DMS53 (cell line): ENCODE results near the gene GAREM1.
A peak's percentile ranks its signal among the peaks of the same experiment; 100 is the strongest.
"Not testable (repeated sequence)": the region's sequence is repeated elsewhere in the genome, so short reads cannot be mapped to it uniquely, and the experiment has no call there.

ENCODE experiments used
- DNase-seq: peaks from one replicate; lab custom pipeline; 2025; lab: John Stamatoyannopoulos, UW

The GAREM1 gene

GRCh38 chr18:32470714-32471633 is at the start of gene GAREM1:
Gene GAREM1, minus strand, starts transcription at chr18:32470882. Its CDS starts 454 bp downstream, at chr18:32470428.
- DNase-seq, result peak; percentile 99

GRCh38 chr18:32511147-32511546 is 40.5 kb upstream of the GAREM1 start:
- DNase-seq, result no peak

GRCh38 chr18:32509111-32509510 is 38.4 kb upstream of the GAREM1 start:
- no peak for DNase-seq

- DNase-seq, result no peak
Observed at GRCh38 chr18:32507093-32507492, 36.4 kb upstream of the GAREM1 start.

GRCh38 chr18:32502014-32502413 is 31.3 kb upstream of the GAREM1 start:
- no peak for DNase-seq

- peak; percentile 43 for DNase-seq
Observed at GRCh38 chr18:32501242-32501641, 30.6 kb upstream of the GAREM1 start.

GRCh38 chr18:32483002-32483401 is 12.3 kb upstream of the GAREM1 start:
- DNase-seq, result no peak

- no peak for DNase-seq
Observed at GRCh38 chr18:32482117-32482516, 11.4 kb upstream of the GAREM1 start.

GRCh38 chr18:32480581-32480980 is 9.9 kb upstream of the GAREM1 start:
- no peak for DNase-seq

- no peak for DNase-seq
Observed at GRCh38 chr18:32478807-32479206, 8.1 kb upstream of the GAREM1 start.

- no peak for DNase-seq
Observed at GRCh38 chr18:32478317-32478716, 7.6 kb upstream of the GAREM1 start.

GRCh38 chr18:32476106-32476505 is 5.4 kb upstream of the GAREM1 start:
- no peak for DNase-seq

- DNase-seq, result not testable (repeated sequence)
Observed at GRCh38 chr18:32475069-32475468, 4.4 kb upstream of the GAREM1 start.

- DNase-seq, result no peak
Observed at GRCh38 chr18:32473325-32473724, 2.6 kb upstream of the GAREM1 start.

- DNase-seq, result no peak
Observed at GRCh38 chr18:32472841-32473240, 2.2 kb upstream of the GAREM1 start.

GRCh38 chr18:32470460-32470713 is 295 bp downstream of the GAREM1 start:
- DNase-seq, result no peak

- DNase-seq, result peak; percentile 79
Observed at GRCh38 chr18:32469691-32470459, 807 bp downstream of the GAREM1 start.

- peak; percentile 76 for DNase-seq
Observed at GRCh38 chr18:32469190-32469651, 1.5 kb downstream of the GAREM1 start.

GRCh38 chr18:32468147-32468845 is 2.4 kb downstream of the GAREM1 start:
- DNase-seq, result peak; percentile 36

- peak; percentile 28 for DNase-seq
Observed at GRCh38 chr18:32461709-32462272, 8.9 kb downstream of the GAREM1 start.

- DNase-seq, result peak; percentile 29
Observed at GRCh38 chr18:32460171-32460731, 10.4 kb downstream of the GAREM1 start.
